ENCODE measurements around the gene MIEN1.

- TF ChIP-seq POLR2A (IDR thresholded peaks at IDR 0.05) (no peak), POLR2AphosphoS5 (IDR thresholded peaks at IDR 0.05) (no peak), EP300 (IDR thresholded peaks at IDR 0.05) (no peak)
- TF ChIP-seq, protein P1, sequence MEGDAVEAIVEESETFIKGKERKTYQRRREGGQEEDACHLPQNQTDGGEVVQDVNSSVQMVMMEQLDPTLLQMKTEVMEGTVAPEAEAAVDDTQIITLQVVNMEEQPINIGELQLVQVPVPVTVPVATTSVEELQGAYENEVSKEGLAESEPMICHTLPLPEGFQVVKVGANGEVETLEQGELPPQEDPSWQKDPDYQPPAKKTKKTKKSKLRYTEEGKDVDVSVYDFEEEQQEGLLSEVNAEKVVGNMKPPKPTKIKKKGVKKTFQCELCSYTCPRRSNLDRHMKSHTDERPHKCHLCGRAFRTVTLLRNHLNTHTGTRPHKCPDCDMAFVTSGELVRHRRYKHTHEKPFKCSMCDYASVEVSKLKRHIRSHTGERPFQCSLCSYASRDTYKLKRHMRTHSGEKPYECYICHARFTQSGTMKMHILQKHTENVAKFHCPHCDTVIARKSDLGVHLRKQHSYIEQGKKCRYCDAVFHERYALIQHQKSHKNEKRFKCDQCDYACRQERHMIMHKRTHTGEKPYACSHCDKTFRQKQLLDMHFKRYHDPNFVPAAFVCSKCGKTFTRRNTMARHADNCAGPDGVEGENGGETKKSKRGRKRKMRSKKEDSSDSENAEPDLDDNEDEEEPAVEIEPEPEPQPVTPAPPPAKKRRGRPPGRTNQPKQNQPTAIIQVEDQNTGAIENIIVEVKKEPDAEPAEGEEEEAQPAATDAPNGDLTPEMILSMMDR (IDR thresholded peaks at IDR 0.05): no peak
These were observed 23.9 kb downstream of the MIEN1 start for GRCh38 chr17:39706383-39706782.

Measured in stomach (tissue), 4 donors.